Effector memory CD4-positive, alpha-beta T cell (primary cell): ENCODE measurements around the gene HNF1A.

Source experiments
- DNase-seq, 3 donors: peaks; one replicate each; pipeline ENCODE4 v3.0.0-alpha.2; 2020
- H3K27ac ChIP-seq: 2 replicates; pipeline ENCODE4 v1.7.0; 2013; ENCODE audit warnings: mild to moderate bottlenecking, low read length, moderate library complexity; ENCODE audit not compliant: insufficient read depth, poor library complexity, severe bottlenecking
- H3K27me3 ChIP-seq: replicated peaks from 2 replicates; pipeline ENCODE4 v1.7.0; 2013; ENCODE audit warnings: mild to moderate bottlenecking, low read length; ENCODE audit not compliant: insufficient read depth, control insufficient read depth, poor library complexity, severe bottlenecking
- H3K36me3 ChIP-seq: 2 replicates; pipeline ENCODE4 v1.7.0; 2013; ENCODE audit warnings: mild to moderate bottlenecking, low read length, moderate library complexity; ENCODE audit not compliant: control insufficient read depth, insufficient read depth
- H3K4me1 ChIP-seq: 2 replicates; pipeline ENCODE4 v1.7.0; 2013; ENCODE audit warnings: low read length, mild to moderate bottlenecking; ENCODE audit not compliant: control insufficient read depth, insufficient read depth, poor library complexity, severe bottlenecking
- H3K4me3 ChIP-seq: 2 replicates; pipeline ENCODE4 v1.7.0; 2013; ENCODE audit warnings: low read length, low read depth, mild to moderate bottlenecking; ENCODE audit not compliant: insufficient read depth, poor library complexity, severe bottlenecking
- H3K9me3 ChIP-seq: 2 replicates; pipeline ENCODE4 v1.7.0; 2013; ENCODE audit warnings: mild to moderate bottlenecking, low read length, moderate library complexity; ENCODE audit not compliant: control insufficient read depth

HNF1A gene

GRCh38 chr12:120997448-120997847 lies 19.1 kb downstream of the HNF1A start:
- H3K27ac ChIP-seq, result no peak overlapping the region
- H3K36me3 ChIP-seq, result peaks cover 8% of the 10 kb centered on the region
- no peaks in the 10 kb centered on the region for H3K4me1 ChIP-seq
- H3K4me3 ChIP-seq, result no peak overlapping the region
- no peaks in the 10 kb centered on the region for H3K27me3 ChIP-seq
- H3K9me3 ChIP-seq, result no peaks in the 10 kb centered on the region
- no peak for DNase-seq

- Histone ChIP-seq H3K27me3 (no peaks in the 10 kb centered on the region), H3K9me3 (no peaks in the 10 kb centered on the region), H3K36me3 (peaks cover 16% of the 10 kb centered on the region), H3K4me3 (no peak overlapping the region), H3K4me1 (no peaks in the 10 kb centered on the region), H3K27ac (no peak overlapping the region)
- DNase-seq, result no peak
These were observed 20.1 kb downstream of the HNF1A start for GRCh38 chr12:120998435-120998834.

GRCh38 chr12:120999191-121000120 lies 21.1 kb downstream of the HNF1A start:
- DNase-seq, result no peak
- no peak overlapping the region for H3K27ac ChIP-seq
- H3K4me3 ChIP-seq, result no peak overlapping the region
- H3K27me3 ChIP-seq, result no peaks in the 10 kb centered on the region
- peaks cover 26% of the 10 kb centered on the region for H3K36me3 ChIP-seq
- H3K4me1 ChIP-seq, result no peaks in the 10 kb centered on the region
- no peaks in the 10 kb centered on the region for H3K9me3 ChIP-seq

GRCh38 chr12:121000530-121000929 lies 22.2 kb downstream of the HNF1A start:
- Histone ChIP-seq H3K36me3 (peaks cover 35% of the 10 kb centered on the region), H3K27me3 (no peaks in the 10 kb centered on the region), H3K27ac (no peak overlapping the region), H3K4me3 (no peak overlapping the region), H3K4me1 (no peaks in the 10 kb centered on the region), H3K9me3 (no peaks in the 10 kb centered on the region)
- no peak for DNase-seq

GRCh38 chr12:121001060-121001459 lies 22.7 kb downstream of the HNF1A start:
- no peak for DNase-seq
- H3K27me3 ChIP-seq, result no peaks in the 10 kb centered on the region
- peaks cover 40% of the 10 kb centered on the region for H3K36me3 ChIP-seq
- H3K4me3 ChIP-seq, result no peak overlapping the region
- no peak overlapping the region for H3K27ac ChIP-seq
- no peaks in the 10 kb centered on the region for H3K9me3 ChIP-seq
- H3K4me1 ChIP-seq, result no peaks in the 10 kb centered on the region

GRCh38 chr12:121001841-121002483 lies 23.6 kb downstream of the HNF1A start:
- no peak for DNase-seq
- H3K9me3 ChIP-seq, result no peaks in the 10 kb centered on the region
- no peak overlapping the region for H3K27ac ChIP-seq
- H3K4me1 ChIP-seq, result no peaks in the 10 kb centered on the region
- H3K36me3 ChIP-seq, result peaks cover 41% of the 10 kb centered on the region
- no peaks in the 10 kb centered on the region for H3K27me3 ChIP-seq
- H3K4me3 ChIP-seq, result no peak overlapping the region

GRCh38 chr12:121003650-121004049 lies 25.3 kb downstream of the HNF1A start:
- H3K9me3 ChIP-seq, result no peaks in the 10 kb centered on the region
- no peak for DNase-seq
- H3K4me3 ChIP-seq, result no peak overlapping the region
- no peaks in the 10 kb centered on the region for H3K27me3 ChIP-seq
- no peak overlapping the region for H3K27ac ChIP-seq
- H3K36me3 ChIP-seq, result peaks cover 47% of the 10 kb centered on the region
- no peaks in the 10 kb centered on the region for H3K4me1 ChIP-seq

GRCh38 chr12:121004253-121004815 lies 26.0 kb downstream of the HNF1A start:
- peaks cover 54% of the 10 kb centered on the region for H3K36me3 ChIP-seq

GRCh38 chr12:121005346-121005815 lies 27.0 kb downstream of the HNF1A start:
- Histone ChIP-seq H3K9me3 (no peaks in the 10 kb centered on the region), H3K36me3 (peaks cover 64% of the 10 kb centered on the region), H3K27me3 (no peaks in the 10 kb centered on the region), H3K4me1 (no peaks in the 10 kb centered on the region), H3K27ac (no peak overlapping the region), H3K4me3 (no peak overlapping the region)
- DNase-seq, result peak in 1 of 3 donors; percentile 20

More at GRCh38 chr12:121004253-121004815, 26.0 kb downstream of the HNF1A start:
- Histone ChIP-seq H3K4me1 (no peaks in the 10 kb centered on the region), H3K27me3 (no peaks in the 10 kb centered on the region), H3K4me3 (no peak overlapping the region), H3K9me3 (no peaks in the 10 kb centered on the region), H3K27ac (no peak overlapping the region)
- no peak for DNase-seq
